GM10248 (cell line): ENCODE measurements around the gene GAP43.

Experiments
- CTCF ChIA-PET: fragments of 300-600 bp; sonication (Branson Sonifier 250); formaldehyde crosslinking; extraction: SDS; loops from one replicate; lab custom pipeline; 2021; ENCODE audit warnings: antibody characterized with exemption; lab: Yijun Ruan, JAX
- POLR2A ChIA-PET: fragments of 350-650 bp; sonication (Branson Sonifier 250); formaldehyde crosslinking; extraction: SDS; loops from one replicate; lab custom pipeline; 2020; ENCODE audit warnings: antibody characterized with exemption; lab: Yijun Ruan, JAX
- DNase-seq: peaks from one replicate; pipeline ENCODE4 v3.0.0; 2012; ENCODE audit errors: extremely low spot score
- TF ChIP-seq, protein P1 (sequence below): IDR thresholded peaks from 2 replicates; pipeline ENCODE4 v1.5.1; 2012; ENCODE audit warnings: mild to moderate bottlenecking, low read depth; ENCODE audit errors: extremely low read depth, missing control alignments, control extremely low read depth

GAP43 gene

DNA sequence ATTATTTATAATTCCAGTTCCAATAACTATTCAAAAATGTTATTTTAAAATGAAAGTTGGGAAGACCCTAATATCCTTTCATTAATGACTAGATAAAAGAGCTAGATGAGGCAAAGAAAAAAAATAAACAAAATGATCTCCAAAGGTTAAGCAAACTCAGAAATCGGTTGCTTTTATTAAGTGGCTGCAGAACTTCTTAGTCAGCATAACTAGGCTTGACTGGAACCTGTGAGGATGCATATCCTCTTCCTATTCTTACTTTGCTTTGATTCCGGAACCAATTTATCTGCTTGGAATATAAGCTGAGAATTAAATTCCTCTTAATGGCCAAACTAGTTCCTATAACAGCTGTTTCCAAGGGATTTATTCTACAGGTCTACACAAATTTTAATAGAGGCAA, 10.7 kb downstream of the GAP43 start:
- no peak for DNase-seq
- ChIA-PET POLR2A (no interaction called here), CTCF (interaction anchor here (1.1 kb wide), 1 partner anchor 9 kb away, joined by 3 read pairs; no protein-coding TSS in a partner anchor)
- TF ChIP-seq, protein P1, sequence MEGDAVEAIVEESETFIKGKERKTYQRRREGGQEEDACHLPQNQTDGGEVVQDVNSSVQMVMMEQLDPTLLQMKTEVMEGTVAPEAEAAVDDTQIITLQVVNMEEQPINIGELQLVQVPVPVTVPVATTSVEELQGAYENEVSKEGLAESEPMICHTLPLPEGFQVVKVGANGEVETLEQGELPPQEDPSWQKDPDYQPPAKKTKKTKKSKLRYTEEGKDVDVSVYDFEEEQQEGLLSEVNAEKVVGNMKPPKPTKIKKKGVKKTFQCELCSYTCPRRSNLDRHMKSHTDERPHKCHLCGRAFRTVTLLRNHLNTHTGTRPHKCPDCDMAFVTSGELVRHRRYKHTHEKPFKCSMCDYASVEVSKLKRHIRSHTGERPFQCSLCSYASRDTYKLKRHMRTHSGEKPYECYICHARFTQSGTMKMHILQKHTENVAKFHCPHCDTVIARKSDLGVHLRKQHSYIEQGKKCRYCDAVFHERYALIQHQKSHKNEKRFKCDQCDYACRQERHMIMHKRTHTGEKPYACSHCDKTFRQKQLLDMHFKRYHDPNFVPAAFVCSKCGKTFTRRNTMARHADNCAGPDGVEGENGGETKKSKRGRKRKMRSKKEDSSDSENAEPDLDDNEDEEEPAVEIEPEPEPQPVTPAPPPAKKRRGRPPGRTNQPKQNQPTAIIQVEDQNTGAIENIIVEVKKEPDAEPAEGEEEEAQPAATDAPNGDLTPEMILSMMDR = no peak

DNA sequence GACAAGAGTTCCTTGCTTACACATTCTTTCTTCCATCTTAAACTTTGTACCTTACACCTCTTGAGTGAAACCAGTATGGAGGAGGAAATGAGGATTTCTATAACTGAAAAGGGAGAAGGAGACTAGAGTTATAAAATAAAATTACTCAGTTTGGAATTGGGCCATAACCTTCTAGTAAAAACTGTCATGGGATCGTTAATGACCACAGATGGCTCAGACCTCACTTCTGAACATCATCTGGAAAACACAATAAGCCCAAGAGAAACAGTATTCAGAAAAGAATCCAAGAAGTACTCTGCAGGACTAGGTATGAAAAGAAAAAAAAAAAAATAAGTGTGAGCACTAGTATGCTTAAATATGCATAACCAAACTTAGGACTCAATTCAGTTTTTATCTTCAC, 12.1 kb downstream of the GAP43 start:
- TF ChIP-seq, protein P1 = no peak
- DNase-seq = no peak
- POLR2A ChIA-PET = no interaction called here
- CTCF ChIA-PET = interaction anchor here (1.2 kb wide), 1 partner anchor 19 kb away, joined by 3 read pairs; no protein-coding TSS in a partner anchor

DNA sequence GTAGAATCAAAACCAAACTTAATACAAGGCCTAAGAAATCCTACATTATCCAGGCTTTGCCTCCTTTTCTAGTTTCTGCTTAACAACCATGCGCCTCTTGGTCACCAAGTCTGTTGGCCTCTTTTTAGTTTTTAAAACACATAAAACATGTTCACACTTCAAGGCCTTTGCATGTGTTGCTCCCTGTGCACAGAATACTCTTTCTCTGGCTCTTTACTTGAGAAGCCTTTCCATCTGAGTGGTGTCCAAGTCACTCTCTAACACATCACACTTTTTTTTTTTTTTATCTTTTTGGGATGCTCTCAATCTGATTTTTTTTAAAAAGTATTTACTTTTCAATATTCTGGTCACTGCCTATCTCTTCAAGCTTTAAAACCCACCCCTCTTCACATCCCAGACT, 14.9 kb downstream of the GAP43 start:
- ChIA-PET CTCF (interaction anchor here (0.9 to 3.1 kb wide), 2 partner anchors 10 to 137 kb away, joined by 3 to 7 read pairs; no protein-coding TSS in a partner anchor), POLR2A (no interaction called here)
- TF ChIP-seq, protein P1 = no peak
- DNase-seq = no peak

DNA sequence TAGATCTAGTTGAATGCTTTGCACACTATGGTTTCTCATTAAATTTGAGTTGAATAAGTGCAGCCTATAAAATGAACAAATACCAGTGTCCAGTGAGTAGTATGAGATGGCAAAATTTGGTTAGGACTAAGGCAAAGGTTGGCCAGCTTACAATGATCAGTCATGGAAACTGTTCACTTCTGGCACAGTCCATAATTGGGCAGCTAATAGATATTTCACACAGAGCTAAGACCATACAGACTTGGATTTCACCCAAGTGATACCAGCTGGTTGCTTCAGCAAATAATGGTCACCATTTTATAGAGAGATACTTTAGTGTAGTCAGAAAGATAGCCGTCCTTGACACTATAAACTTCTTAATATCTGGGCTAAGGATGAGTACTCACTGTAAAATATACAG, 15.7 kb downstream of the GAP43 start:
- CTCF ChIA-PET = interaction anchor here (0.9 to 3.1 kb wide), 4 partner anchors 9 to 138 kb away, joined by 3 to 7 read pairs (median 4); no protein-coding TSS in a partner anchor
- POLR2A ChIA-PET = no interaction called here

DNA sequence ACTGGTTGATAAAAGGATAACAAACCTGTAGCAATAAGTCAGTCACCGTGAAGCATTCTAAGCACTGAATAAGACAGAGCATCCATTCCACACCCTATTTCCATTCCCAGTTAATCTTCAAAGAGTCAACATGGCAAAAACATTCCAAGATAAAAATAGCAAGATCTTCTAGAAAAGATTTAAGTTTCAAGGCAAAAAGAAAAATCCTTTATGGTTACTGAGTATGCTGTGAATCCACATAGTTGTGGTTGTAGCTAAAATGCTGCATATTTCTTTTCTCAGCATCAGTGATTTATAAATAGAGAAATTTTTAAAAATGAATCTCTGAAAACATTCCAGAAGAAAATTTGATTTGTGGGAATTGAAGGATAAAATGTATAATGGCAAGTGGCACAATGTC, 21.1 kb downstream of the GAP43 start:
- CTCF ChIA-PET = interaction anchor here (1.1 kb wide), 1 partner anchor 12 kb away, joined by 3 read pairs; no protein-coding TSS in a partner anchor
- no peak for DNase-seq
- TF ChIP-seq, protein P1 = no peak
- POLR2A ChIA-PET = no interaction called here

More for the DNA sequence above, 15.7 kb downstream of the GAP43 start:
- TF ChIP-seq, protein P1 = no peak
- DNase-seq = no peak

DNA sequence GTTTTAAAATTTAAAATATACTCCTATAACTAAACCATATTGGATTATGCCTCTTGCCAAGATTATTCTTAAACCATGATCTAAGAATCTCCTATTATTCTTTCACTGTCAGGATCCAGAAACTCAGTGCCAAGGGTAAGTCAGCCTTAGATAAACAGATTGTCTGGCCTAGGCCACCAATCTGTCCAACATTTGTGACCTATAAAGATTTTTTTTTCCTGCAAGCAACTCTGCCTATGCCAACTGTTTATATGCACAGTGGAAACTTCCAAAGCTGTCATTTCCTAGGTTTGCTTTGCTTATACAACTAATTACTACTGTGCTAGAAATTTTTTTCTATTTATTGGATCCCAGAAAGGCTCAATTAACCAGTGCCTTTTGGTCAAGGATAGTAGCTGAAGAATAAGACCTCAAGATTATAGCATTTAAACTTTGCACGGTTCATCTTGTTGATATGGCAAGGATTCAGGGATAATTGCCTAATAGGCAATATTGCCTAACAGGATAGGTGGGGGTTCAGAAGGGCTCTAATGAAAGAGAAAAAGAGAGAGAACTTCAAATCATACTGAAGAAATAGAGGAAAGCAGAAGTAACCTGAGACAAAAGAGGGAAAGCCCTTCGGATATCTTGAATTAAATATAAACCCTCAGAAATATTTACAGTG, 22.8 kb downstream of the GAP43 start:
- TF ChIP-seq, protein P1 = no peak
- CTCF ChIA-PET = no interaction called here
- POLR2A ChIA-PET = no interaction called here
- DNase-seq = no peak
